HEK293 (cell line): Measurements from ENCODE around the gene CSRP1.

Experiments
- CTCF ChIA-PET: fragments of 350-600 bp; formaldehyde crosslinking; extraction: SDS; loops from one replicate; lab custom pipeline; 2021; ENCODE audit warnings: antibody characterized with exemption; lab: Yijun Ruan, JAX
- POLR2A ChIA-PET: fragments of 300-600 bp; formaldehyde crosslinking; extraction: SDS; loops from one replicate; lab custom pipeline; 2020; ENCODE audit warnings: antibody characterized with exemption, inconsistent platforms; lab: Yijun Ruan, JAX
- H3K27ac ChIP-seq: fragments of 200-500 bp; sonication (Bioruptor generic); 2 replicates; pipeline ENCODE4 v1.5.1; 2014; ENCODE audit warnings: low read depth, low read length, control low read depth, inconsistent platforms; ENCODE audit errors: extremely low read depth
- H3K36me3 ChIP-seq, 2 experiments: fragments of 200-500 bp in 1 of 2; sonication (Bioruptor generic) in 1 of 2; 1 replicate in 1 of 2; 2 replicates in 1 of 2; pipeline ENCODE4 v1.5.1; 2014 to 2017; ENCODE audit warnings: inconsistent platforms in 2 of 2, low read length in 2 of 2; ENCODE audit not compliant: control insufficient read depth in 2 of 2, insufficient read depth in 1 of 2
- H3K4me1 ChIP-seq: fragments of 200-500 bp; sonication (Bioruptor generic); 2 replicates; pipeline ENCODE4 v1.5.1; 2014; ENCODE audit warnings: mild to moderate bottlenecking, low read length, inconsistent platforms; ENCODE audit not compliant: control insufficient read depth, insufficient read depth
- H3K4me3 ChIP-seq: 2 replicates; pipeline ENCODE4 v1.5.1; 2011; ENCODE audit warnings: low read depth, mild to moderate bottlenecking, control low read depth, low read length, moderate library complexity
- H3K9me3 ChIP-seq: fragments of 200-500 bp; sonication (Bioruptor generic); 2 replicates; pipeline ENCODE4 v1.5.1; 2014; ENCODE audit warnings: low read depth, low read length, inconsistent platforms; ENCODE audit not compliant: control insufficient read depth, insufficient read depth
- HOXC10 ChIP-seq: sonication (generic); formaldehyde crosslinking; IDR thresholded peaks from 2 replicates; pipeline ENCODE4 v1.8.1; 2023; ENCODE audit warnings: mild to moderate bottlenecking, missing genetic modification reagents
- IKZF3 ChIP-seq: fragments of 450-650 bp; IDR thresholded peaks from 2 replicates; pipeline ENCODE4 v1.5.0; 2018; ENCODE audit warnings: missing biosample characterization, mild to moderate bottlenecking, missing genetic modification characterization, moderate library complexity
- PRDM4 ChIP-seq: fragments of 450-650 bp; formaldehyde crosslinking; IDR thresholded peaks from 2 replicates; pipeline ENCODE4 v1.5.1; 2017; ENCODE audit warnings: missing biosample characterization, missing genetic modification characterization
- TRIM28 ChIP-seq: IDR thresholded peaks from 2 replicates; pipeline ENCODE4 v1.6.1; 2011; ENCODE audit warnings: low read length, control low read depth, borderline replicate concordance
- YY2 ChIP-seq: fragments of 450-650 bp; formaldehyde crosslinking; IDR thresholded peaks from 2 replicates; pipeline ENCODE4 v1.5.1; 2016; ENCODE audit warnings: missing biosample characterization, missing genetic modification characterization
- ZBTB11 ChIP-seq: fragments of 450-650 bp; formaldehyde crosslinking; conservative IDR thresholded peaks from 2 replicates; pipeline ENCODE4 v1.5.1; 2016; ENCODE audit warnings: low read depth, missing biosample characterization, missing genetic modification characterization
- ZNF148 ChIP-seq: fragments of 450-650 bp; formaldehyde crosslinking; IDR thresholded peaks from 2 replicates; pipeline ENCODE4 v1.5.0; 2017; ENCODE audit warnings: missing biosample characterization, missing genetic modification characterization, borderline replicate concordance
- ZNF211 ChIP-seq: fragments of 450-650 bp; formaldehyde crosslinking; IDR thresholded peaks from 2 replicates; pipeline ENCODE4 v1.5.1; 2016; ENCODE audit warnings: low read depth, missing biosample characterization, missing genetic modification characterization
- ZNF362 ChIP-seq: fragments of 450-650 bp; formaldehyde crosslinking; IDR thresholded peaks from 2 replicates; pipeline ENCODE4 v1.5.1; 2016; ENCODE audit warnings: missing biosample characterization, missing genetic modification characterization
- ZNF449 ChIP-seq: fragments of 450-650 bp; formaldehyde crosslinking; IDR thresholded peaks from 2 replicates; pipeline ENCODE4 v1.5.1; 2017; ENCODE audit warnings: missing biosample characterization, mild to moderate bottlenecking, missing genetic modification characterization, moderate library complexity
- ZNF548 ChIP-seq: fragments of 450-650 bp; formaldehyde crosslinking; IDR thresholded peaks from 2 replicates; pipeline ENCODE4 v1.5.1; 2016; ENCODE audit warnings: missing biosample characterization, missing genetic modification characterization
- ZNF596 ChIP-seq: fragments of 450-650 bp; IDR thresholded peaks from 2 replicates; pipeline ENCODE4 v1.5.0; 2018; ENCODE audit warnings: missing biosample characterization, mild to moderate bottlenecking, missing genetic modification characterization, moderate library complexity
- ZNF670 ChIP-seq: fragments of 450-650 bp; formaldehyde crosslinking; IDR thresholded peaks from 2 replicates; pipeline ENCODE4 v1.5.1; 2016; ENCODE audit warnings: missing biosample characterization, missing genetic modification characterization, low read depth
- ZNF692 ChIP-seq: fragments of 450-650 bp; formaldehyde crosslinking; IDR thresholded peaks from 2 replicates; pipeline ENCODE4 v1.5.1; 2016; ENCODE audit warnings: missing biosample characterization, missing genetic modification characterization
- ZSCAN18 ChIP-seq: fragments of 450-650 bp; formaldehyde crosslinking; IDR thresholded peaks from 2 replicates; pipeline ENCODE4 v1.5.1; 2016; ENCODE audit warnings: missing biosample characterization, missing genetic modification characterization

Gene CSRP1

GRCh38 chr1:201508809-201509208, 1.9 kb upstream of the CSRP1 start:
- TF ChIP-seq ZNF362 (tag by site-specific recombination) = no peak
- no peak for TF ChIP-seq ZSCAN18
- no peak for TF ChIP-seq ZNF148 (tag by site-specific recombination)
- TF ChIP-seq TRIM28 = no peak
- no peak for TF ChIP-seq ZNF548 (tag by site-specific recombination)
- no peak for TF ChIP-seq IKZF3 (tag by site-specific recombination)
- TF ChIP-seq PRDM4 (tag by site-specific recombination) = no peak
- no peak for TF ChIP-seq YY2 (tag by site-specific recombination)
- no peak for TF ChIP-seq HOXC10 (CRISPR knock-in tag)
- no peak for TF ChIP-seq ZNF596
- TF ChIP-seq ZNF670 (tag by site-specific recombination) = no peak
- TF ChIP-seq ZNF211 = no peak
- TF ChIP-seq ZNF449 (tag by site-specific recombination) = no peak
- no peak for TF ChIP-seq ZNF692 (tag by site-specific recombination)
- TF ChIP-seq ZBTB11 (tag by site-specific recombination) = no peak
- Histone ChIP-seq H3K4me1 (no peaks in the 10 kb centered on the region), H3K9me3 (no peaks in the 10 kb centered on the region), H3K4me3 (no peak overlapping the region), H3K27ac (no peak overlapping the region), H3K36me3 (no peaks in the 10 kb centered on the region)
- ChIA-PET CTCF (interaction anchor here (7.7 to 11.1 kb wide), 2 partner anchors 23 to 62 kb away, joined by 129 to 471 read pairs; no protein-coding TSS in a partner anchor), POLR2A (interaction anchor here (1.5 kb wide), 1 partner anchor 40 kb away, joined by 4 read pairs; the partner anchor contains the start of gene PHLDA3)
